ENCODE measurements around the gene ABHD2.

The ABHD2 gene

GRCh38 chr15:89106200-89106599 is 17.9 kb downstream of the ABHD2 start:
- H3K27ac ChIP-seq (ENCODE audit: low read length), result no peak overlapping the region
- no peaks in the 10 kb centered on the region for H4K20me1 ChIP-seq (ENCODE audit: insufficient read depth, low read length)
- H2AFZ ChIP-seq (ENCODE audit: low read depth, low read length), result no peak overlapping the region
- peaks cover 10% of the 10 kb centered on the region for H3K36me3 ChIP-seq (replicated peaks; ENCODE audit: low read depth, low read length)
- no peaks in the 10 kb centered on the region for H3K4me1 ChIP-seq (ENCODE audit: low read length)
- no peaks in the 10 kb centered on the region for H3K79me2 ChIP-seq (ENCODE audit: low read length)
- H3K27me3 ChIP-seq (ENCODE audit: low read depth, low read length), result no peaks in the 10 kb centered on the region
- no peaks in the 10 kb centered on the region for H3K9me3 ChIP-seq (ENCODE audit: insufficient read depth, low read length)
- H3K4me3 ChIP-seq (ENCODE audit: low read length), result no peak overlapping the region
- H3K4me2 ChIP-seq (ENCODE audit: low read length), result no peak overlapping the region
- TF ChIP-seq, protein P1, sequence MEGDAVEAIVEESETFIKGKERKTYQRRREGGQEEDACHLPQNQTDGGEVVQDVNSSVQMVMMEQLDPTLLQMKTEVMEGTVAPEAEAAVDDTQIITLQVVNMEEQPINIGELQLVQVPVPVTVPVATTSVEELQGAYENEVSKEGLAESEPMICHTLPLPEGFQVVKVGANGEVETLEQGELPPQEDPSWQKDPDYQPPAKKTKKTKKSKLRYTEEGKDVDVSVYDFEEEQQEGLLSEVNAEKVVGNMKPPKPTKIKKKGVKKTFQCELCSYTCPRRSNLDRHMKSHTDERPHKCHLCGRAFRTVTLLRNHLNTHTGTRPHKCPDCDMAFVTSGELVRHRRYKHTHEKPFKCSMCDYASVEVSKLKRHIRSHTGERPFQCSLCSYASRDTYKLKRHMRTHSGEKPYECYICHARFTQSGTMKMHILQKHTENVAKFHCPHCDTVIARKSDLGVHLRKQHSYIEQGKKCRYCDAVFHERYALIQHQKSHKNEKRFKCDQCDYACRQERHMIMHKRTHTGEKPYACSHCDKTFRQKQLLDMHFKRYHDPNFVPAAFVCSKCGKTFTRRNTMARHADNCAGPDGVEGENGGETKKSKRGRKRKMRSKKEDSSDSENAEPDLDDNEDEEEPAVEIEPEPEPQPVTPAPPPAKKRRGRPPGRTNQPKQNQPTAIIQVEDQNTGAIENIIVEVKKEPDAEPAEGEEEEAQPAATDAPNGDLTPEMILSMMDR (IDR thresholded peaks at IDR 0.05; ENCODE audit: low read depth, low read length), result no peak
- no peak for TF ChIP-seq EZH2phosphoT487 (IDR thresholded peaks at IDR 0.05; ENCODE audit: low read depth)
- no peak overlapping the region for H3K9ac ChIP-seq (ENCODE audit: low read length)

GRCh38 chr15:89107984-89108383 is 19.7 kb downstream of the ABHD2 start:
- Histone ChIP-seq H3K4me3 (ENCODE audit: low read length) (no peak overlapping the region), H4K20me1 (ENCODE audit: insufficient read depth, low read length) (no peaks in the 10 kb centered on the region), H3K9me3 (ENCODE audit: insufficient read depth, low read length) (no peaks in the 10 kb centered on the region), H2AFZ (ENCODE audit: low read depth, low read length) (no peak overlapping the region), H3K9ac (ENCODE audit: low read length) (no peak overlapping the region), H3K4me2 (ENCODE audit: low read length) (no peak overlapping the region), H3K27ac (ENCODE audit: low read length) (no peak overlapping the region), H3K27me3 (ENCODE audit: low read depth, low read length) (no peaks in the 10 kb centered on the region), H3K36me3 (replicated peaks; ENCODE audit: low read depth, low read length) (peaks cover 10% of the 10 kb centered on the region), H3K79me2 (ENCODE audit: low read length) (no peaks in the 10 kb centered on the region), H3K4me1 (ENCODE audit: low read length) (peaks cover 7% of the 10 kb centered on the region; the same call in 1 of the 2 replicates)
- TF ChIP-seq, protein P1 (IDR thresholded peaks at IDR 0.05; ENCODE audit: low read depth, low read length), result no peak
- no peak for TF ChIP-seq EZH2phosphoT487 (IDR thresholded peaks at IDR 0.05; ENCODE audit: low read depth)

GRCh38 chr15:89108835-89109234 is 20.6 kb downstream of the ABHD2 start:
- Histone ChIP-seq H3K27ac (ENCODE audit: low read length) (no peak overlapping the region), H3K4me3 (ENCODE audit: low read length) (no peak overlapping the region), H3K36me3 (replicated peaks; ENCODE audit: low read depth, low read length) (peaks cover 5% of the 10 kb centered on the region), H3K9me3 (ENCODE audit: insufficient read depth, low read length) (no peaks in the 10 kb centered on the region), H3K4me1 (ENCODE audit: low read length) (peaks cover 7% of the 10 kb centered on the region; the same call in 1 of the 2 replicates), H4K20me1 (ENCODE audit: insufficient read depth, low read length) (peaks cover 4% of the 10 kb centered on the region; the same call in 1 of the 2 replicates), H2AFZ (ENCODE audit: low read depth, low read length) (no peak overlapping the region), H3K9ac (ENCODE audit: low read length) (no peak overlapping the region), H3K79me2 (ENCODE audit: low read length) (no peaks in the 10 kb centered on the region), H3K27me3 (ENCODE audit: low read depth, low read length) (no peaks in the 10 kb centered on the region), H3K4me2 (ENCODE audit: low read length) (no peak overlapping the region)
- TF ChIP-seq, protein P1 (IDR thresholded peaks at IDR 0.05; ENCODE audit: low read depth, low read length), result no peak
- TF ChIP-seq EZH2phosphoT487 (IDR thresholded peaks at IDR 0.05; ENCODE audit: low read depth), result no peak

DNA sequence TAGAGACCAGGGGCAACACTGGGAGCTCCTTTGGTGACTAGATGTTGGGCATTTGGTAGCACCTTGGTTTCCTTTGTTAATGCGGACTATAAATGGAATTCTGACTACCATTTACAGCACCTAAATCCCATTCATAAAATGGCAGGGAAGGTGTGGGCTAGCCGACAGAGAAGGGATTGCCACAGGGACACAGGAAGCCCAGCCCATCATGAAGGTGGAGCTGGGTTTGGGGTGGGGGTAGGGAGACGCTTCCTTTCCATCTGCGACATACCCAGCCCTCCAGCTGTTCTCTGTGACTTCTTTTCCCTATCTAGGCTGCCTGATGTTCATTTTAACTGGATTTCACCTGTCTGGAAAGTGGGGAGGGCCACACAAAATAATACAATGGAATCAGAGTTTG is 21.0 kb downstream of the ABHD2 start:
- Histone ChIP-seq H3K79me2 (ENCODE audit: low read length) (no peaks in the 10 kb centered on the region), H3K4me1 (ENCODE audit: low read length) (peaks cover 7% of the 10 kb centered on the region; the same call in 1 of the 2 replicates), H3K27ac (ENCODE audit: low read length) (no peak overlapping the region), H3K27me3 (ENCODE audit: low read depth, low read length) (no peaks in the 10 kb centered on the region), H4K20me1 (ENCODE audit: insufficient read depth, low read length) (peaks cover 4% of the 10 kb centered on the region; the same call in 1 of the 2 replicates), H2AFZ (ENCODE audit: low read depth, low read length) (no peak overlapping the region), H3K36me3 (replicated peaks; ENCODE audit: low read depth, low read length) (peaks cover 4% of the 10 kb centered on the region), H3K4me3 (ENCODE audit: low read length) (no peak overlapping the region), H3K4me2 (ENCODE audit: low read length) (no peak overlapping the region), H3K9ac (ENCODE audit: low read length) (no peak overlapping the region), H3K9me3 (ENCODE audit: insufficient read depth, low read length) (no peaks in the 10 kb centered on the region)
- TF ChIP-seq, protein P1 (IDR thresholded peaks at IDR 0.05; ENCODE audit: low read depth, low read length), result no peak
- TF ChIP-seq EZH2phosphoT487 (IDR thresholded peaks at IDR 0.05; ENCODE audit: low read depth), result no peak

All from OCI-LY3 (cell line).